Endothelial cell of umbilical vein (primary cell): Measurements from ENCODE around the gene RAB17. TPM values are rescaled to one million over a fixed set of nuclear protein-coding genes. Genes with fewer than 3 reads are reported as not detected.

ENCODE experiments used
- BruUV-seq: library from RNA; stranded (reverse); fragments of 400-500 nt; replicated peaks from 2 replicates; lab custom pipeline; 2021; lab: Mats Ljungman, UMichigan
- CTCF ChIA-PET: fragments of 300-600, 350-600 bp; sonication (Branson Sonifier 250); formaldehyde crosslinking; loops from one replicate; lab custom pipeline; 2021; ENCODE audit warnings: antibody characterized with exemption, inconsistent platforms; lab: Charles Lee
- POLR2A ChIA-PET: fragments of 300-600, 350-600 bp; sonication (Branson Sonifier 250); formaldehyde crosslinking; loops from one replicate; lab custom pipeline; 2021; ENCODE audit warnings: antibody characterized with exemption, inconsistent platforms; lab: Charles Lee
- DNase-seq: peaks from one replicate; pipeline ENCODE4 v3.0.0-alpha.2; 2011; ENCODE audit warnings: low read depth, low spot score
- FAIRE-seq: peaks from 2 replicates; lab custom pipeline; 2011; peaks lifted over from hg19 to GRCh38; lab: Jason Lieb, UNC
- H2AFZ ChIP-seq: 2 replicates; pipeline ENCODE4 v1.6.0; 2012; ENCODE audit warnings: low read depth, low read length, control low read depth, inconsistent platforms
- H3K27ac ChIP-seq: 2 replicates; pipeline ENCODE4 v1.5.1; 2011; ENCODE audit warnings: low read depth, mild to moderate bottlenecking, control low read depth, low read length, moderate library complexity; ENCODE audit not compliant: insufficient read depth
- H3K27me3 ChIP-seq, 2 experiments: 2 replicates each; pipeline versions ENCODE4 v1.6.0 to v1.6.1; 2011; ENCODE audit warnings: low read length in 2 of 2, mixed read lengths in 1 of 2; ENCODE audit not compliant: control insufficient read depth in 2 of 2, insufficient read depth in 2 of 2
- H3K36me3 ChIP-seq, 2 experiments: 2 replicates in 1 of 2; 3 replicates in 1 of 2; pipeline ENCODE4 v1.5.1; 2011; ENCODE audit warnings: low read length in 2 of 2, mild to moderate bottlenecking in 1 of 2, moderate library complexity in 1 of 2; ENCODE audit not compliant: control insufficient read depth in 2 of 2, insufficient read depth in 2 of 2; ENCODE audit errors: extremely low read depth in 1 of 2
- H3K4me1 ChIP-seq: 3 replicates; pipeline ENCODE4 v1.5.1; 2011; ENCODE audit warnings: mild to moderate bottlenecking, low read length; ENCODE audit not compliant: control insufficient read depth, insufficient read depth; ENCODE audit errors: extremely low read depth
- H3K4me2 ChIP-seq: 2 replicates; pipeline ENCODE4 v1.6.1; 2011; ENCODE audit warnings: low read length, control low read depth, mixed read lengths; ENCODE audit not compliant: insufficient read depth
- H3K4me3 ChIP-seq, 3 experiments: fragments of 200-600 bp in 1 of 3; sonication (generic), shearing (Covaris generic) in 1 of 3; replicated peaks in 1 of 3; 2 replicates each; pipeline ENCODE4 v1.5.1; 2011 to 2016; ENCODE audit warnings: control low read depth in 3 of 3, low read length in 3 of 3, mild to moderate bottlenecking in 2 of 3, inconsistent platforms in 1 of 3, low read depth in 1 of 3, moderate library complexity in 1 of 3; ENCODE audit not compliant: insufficient read depth in 1 of 3
- H3K79me2 ChIP-seq: 2 replicates; pipeline ENCODE4 v1.6.0; 2012; ENCODE audit warnings: low read length, inconsistent platforms; ENCODE audit not compliant: control insufficient read depth, insufficient read depth
- H3K9ac ChIP-seq: replicated peaks from 2 replicates; pipeline ENCODE3; 2011; ENCODE audit warnings: low read length, control low read depth; ENCODE audit not compliant: insufficient read depth; ENCODE audit errors: extremely low read depth
- H3K9me1 ChIP-seq: replicated peaks from 3 replicates; pipeline ENCODE4 v1.6.0; 2011; ENCODE audit warnings: mild to moderate bottlenecking, low read length; ENCODE audit not compliant: control insufficient read depth, insufficient read depth; ENCODE audit errors: extremely low read depth
- H3K9me3 ChIP-seq: replicated peaks from 2 replicates; pipeline ENCODE4 v1.5.1; 2012; ENCODE audit warnings: low read length, inconsistent platforms; ENCODE audit not compliant: control insufficient read depth, insufficient read depth
- H4K20me1 ChIP-seq: replicated peaks from 2 replicates; pipeline ENCODE3; 2011; ENCODE audit warnings: mild to moderate bottlenecking, low read length; ENCODE audit not compliant: control insufficient read depth, insufficient read depth; ENCODE audit errors: extremely low read depth
- CTCF ChIP-seq, 2 donors: IDR thresholded peaks; 1 replicate in 1 of 2; 2 replicates in 1 of 2; pipeline ENCODE4 v1.5.1; 2011; ENCODE audit warnings: low read length in 2 of 2, mild to moderate bottlenecking in 2 of 2, moderate library complexity in 2 of 2, control low read depth in 1 of 2, inconsistent platforms in 1 of 2, low read depth in 1 of 2; ENCODE audit not compliant: insufficient read depth in 1 of 2; ENCODE audit errors: extremely low read depth in 1 of 2
- FOS ChIP-seq: IDR thresholded peaks from 2 replicates; pipeline ENCODE4 v1.6.1; 2011; ENCODE audit warnings: mild to moderate bottlenecking, low read length, moderate library complexity, borderline replicate concordance; ENCODE audit not compliant: insufficient read depth
- GATA2 ChIP-seq: IDR thresholded peaks from 2 replicates; pipeline ENCODE4 v1.7.0; 2011; ENCODE audit warnings: low read depth, mild to moderate bottlenecking, moderate library complexity, mixed read lengths, low read length; ENCODE audit not compliant: insufficient read length, insufficient read depth
- MAX ChIP-seq: IDR thresholded peaks from 2 replicates; pipeline ENCODE4 v1.6.1; 2011; ENCODE audit not compliant: insufficient read depth, insufficient read length
- MYC ChIP-seq: IDR thresholded peaks from one replicate; pipeline ENCODE4 v1.6.1; 2011; ENCODE audit warnings: mild to moderate bottlenecking, low read depth, low read length
- POLR2A ChIP-seq: IDR thresholded peaks from 2 replicates; pipeline ENCODE4 v1.6.1; 2012; ENCODE audit warnings: low read depth, mild to moderate bottlenecking, control low read depth, low read length
- dilution Hi-C: fragments of 300-500 bp; cut with MboI; formaldehyde crosslinking; loops from one replicate; pipeline ENCODE4 v1.15.0; 2019; ENCODE audit warnings: low sequenced_read_pairs; ENCODE audit not compliant: extremely low pct_ligation_motif_present
- intact Hi-C: fragments of 100-400 bp; cut with micrococcal nuclease; formaldehyde crosslinking; loops from one replicate; pipeline ENCODE4 v1.10.0; 2022
- polyA plus RNA-seq, 4 experiments: library from polyadenylated mRNA; depleted of rRNA in 3 of 4; stranded (reverse) in 3 of 4; unstranded in 1 of 4; fragments of >200 nt; gene quantifications; 2 replicates each; pipeline versions ENCODE4 v1.2.1 to v1.2.3, GENCODE V29; 2011 to 2012; ENCODE audit warnings: missing spikeins in 1 of 4
- total RNA-seq: library from RNA; stranded (reverse); gene quantifications from 2 replicates; pipeline ENCODE4 v1.2.3, GENCODE V29; 2021

Gene RAB17
- total and polyA plus RNA-seq, 2 donors (not counting 3 experiments of a cell fraction or from before 2014, with no cell fraction given), result 0.41 to 0.77 TPM

- Histone ChIP-seq H3K79me2 (no peaks in the 10 kb centered on the region), H3K36me3 (no peaks in the 10 kb centered on the region), H4K20me1 (no peaks in the 10 kb centered on the region), H3K9me3 (no peaks in the 10 kb centered on the region), H3K27ac (no peak overlapping the region), H3K4me1 (no peaks in the 10 kb centered on the region), H3K4me3 (no peak overlapping the region), H3K4me2 (no peak overlapping the region), H2AFZ (no peak overlapping the region), H3K27me3 (peaks cover 4 to 7% of the 10 kb centered on the region in 2 experiments), H3K9ac (no peak overlapping the region), H3K9me1 (no peaks in the 10 kb centered on the region)
- no peak for TF ChIP-seq MYC
- no peak for TF ChIP-seq MAX
- TF ChIP-seq FOS, result no peak
- no peak for TF ChIP-seq POLR2A
- no peak for TF ChIP-seq GATA2
- no peak for TF ChIP-seq CTCF (IDR thresholded peaks at IDR 0.05; ENCODE audit: extremely low read depth in 1 of 2, insufficient read depth in 1 of 2, low read depth in 1 of 2, low read length in 2 of 2)
- ChIA-PET CTCF (interaction anchor here (1.2 to 1.8 kb wide), 3 partner anchors 13 to 46 kb away, joined by 5 to 6 read pairs (median 6); no protein-coding TSS in a partner anchor), POLR2A (no interaction called here)
- FAIRE-seq (no peak), DNase-seq (no peak)
- dilution Hi-C loops, result no loop called here
- intact Hi-C loops, result no loop called here
- no TSS peak for BruUV-seq
These were observed 31.4 kb downstream of the RAB17 start for GRCh38 chr2:237558961-237559641.
